HG03439 (cell line): ENCODE measurements around the gene TTC1.
"Not testable (repeated sequence)": the region's sequence is repeated elsewhere in the genome, so short reads cannot be mapped to it uniquely, and the experiment has no call there.

Experiments used
- ATAC-seq: cut with Tn5 transposase; IDR thresholded peaks from one replicate; pipeline ENCODE4 v1.9.1; 2021; ENCODE audit warnings: mild to moderate bottlenecking, moderate library complexity; ENCODE audit not compliant: unreplicated experiment

TTC1 gene

GRCh38 chr5:159993194-159993593, 15.7 kb upstream of the TTC1 start:
- ATAC-seq, result no peak

GRCh38 chr5:159995907-159996306, 13.0 kb upstream of the TTC1 start:
- no peak for ATAC-seq

GRCh38 chr5:160001457-160001856, 7.5 kb upstream of the TTC1 start:
- no peak for ATAC-seq

GRCh38 chr5:160007514-160007913, 1.4 kb upstream of the TTC1 start:
- ATAC-seq, result no peak

GRCh38 chr5:160008529-160008876, 436 bp upstream of the TTC1 start:
- ATAC-seq, result peak; percentile 10

- ATAC-seq, result peak; percentile 6
These were observed 651 bp downstream of the TTC1 start for GRCh38 chr5:160009591-160009989.

- ATAC-seq, result no peak
These were observed 2.5 kb downstream of the TTC1 start for GRCh38 chr5:160011471-160011870.

- not testable (repeated sequence) for ATAC-seq
These were observed 5.3 kb downstream of the TTC1 start for GRCh38 chr5:160014197-160014596.

DNA sequence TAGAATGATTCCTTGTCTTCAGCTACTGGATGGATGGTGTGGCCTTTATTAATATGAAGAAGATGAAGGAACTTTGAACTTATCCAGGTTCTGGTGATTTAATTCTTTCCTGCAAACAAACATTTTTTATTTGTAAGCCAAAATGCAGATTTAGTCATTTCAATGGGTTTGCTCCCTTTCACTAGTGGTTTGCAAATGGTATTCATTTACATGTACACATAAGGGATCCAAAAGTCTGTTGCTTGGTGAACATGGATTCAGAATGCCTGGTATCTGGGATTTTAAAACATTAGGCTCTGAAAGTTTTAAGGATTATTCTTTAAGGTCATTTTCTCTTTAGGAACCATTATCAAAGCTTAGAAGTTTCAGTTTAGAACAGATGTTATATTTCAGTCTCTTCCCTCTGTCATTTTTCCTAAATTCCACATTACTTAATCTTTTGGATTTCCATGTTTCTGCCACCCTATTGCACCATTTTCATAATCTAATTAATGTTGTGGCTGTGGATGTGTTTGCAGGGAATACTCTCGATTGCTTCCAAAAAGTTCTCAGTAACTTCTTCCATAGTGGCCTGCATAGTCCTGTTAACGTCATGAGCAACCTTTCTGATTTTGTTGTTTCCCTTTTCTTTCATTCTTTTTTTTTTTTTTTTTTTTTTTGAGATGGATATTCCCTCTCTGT, 10.1 kb downstream of the TTC1 start:
- no peak for ATAC-seq

GRCh38 chr5:160020266-160020770, 11.4 kb downstream of the TTC1 start:
- no peak for ATAC-seq

GRCh38 chr5:160020964-160021363, 12.0 kb downstream of the TTC1 start:
- no peak for ATAC-seq

DNA sequence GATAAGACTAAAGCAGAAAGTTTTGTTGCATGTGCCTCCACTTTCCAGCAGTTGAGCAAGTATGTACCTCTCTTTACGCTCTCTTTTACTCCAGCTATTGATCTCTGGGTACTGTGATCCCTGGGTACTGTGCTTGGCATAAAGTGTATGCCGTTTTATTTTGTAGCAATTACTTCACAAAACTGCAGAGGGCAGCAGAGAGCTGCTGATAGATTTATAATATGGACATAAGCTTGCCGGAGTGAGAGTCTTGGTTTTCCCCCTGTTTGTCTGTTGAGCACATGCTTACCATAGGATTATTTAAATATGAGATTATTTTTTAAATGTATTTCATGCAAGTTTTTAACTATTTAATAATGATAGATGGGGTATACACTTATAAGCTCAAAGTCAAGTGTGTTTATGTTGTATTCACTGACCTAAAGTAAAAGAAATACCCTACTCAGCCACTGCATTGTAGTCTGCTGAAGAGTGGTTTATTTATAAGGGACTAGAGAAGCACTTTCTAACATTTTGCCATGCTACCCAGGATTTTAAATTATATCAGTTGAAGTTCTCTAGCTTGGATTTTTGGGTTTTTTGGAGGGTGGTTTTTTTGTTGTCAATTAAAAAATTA, 13.0 kb downstream of the TTC1 start:
- peak; percentile 71 for ATAC-seq

GRCh38 chr5:160023007-160023907, 14.3 kb downstream of the TTC1 start:
- ATAC-seq, result no peak

- no peak for ATAC-seq
These were observed 15.1 kb downstream of the TTC1 start for GRCh38 chr5:160023908-160024630.

GRCh38 chr5:160029004-160029403, 20.1 kb downstream of the TTC1 start:
- no peak for ATAC-seq

DNA sequence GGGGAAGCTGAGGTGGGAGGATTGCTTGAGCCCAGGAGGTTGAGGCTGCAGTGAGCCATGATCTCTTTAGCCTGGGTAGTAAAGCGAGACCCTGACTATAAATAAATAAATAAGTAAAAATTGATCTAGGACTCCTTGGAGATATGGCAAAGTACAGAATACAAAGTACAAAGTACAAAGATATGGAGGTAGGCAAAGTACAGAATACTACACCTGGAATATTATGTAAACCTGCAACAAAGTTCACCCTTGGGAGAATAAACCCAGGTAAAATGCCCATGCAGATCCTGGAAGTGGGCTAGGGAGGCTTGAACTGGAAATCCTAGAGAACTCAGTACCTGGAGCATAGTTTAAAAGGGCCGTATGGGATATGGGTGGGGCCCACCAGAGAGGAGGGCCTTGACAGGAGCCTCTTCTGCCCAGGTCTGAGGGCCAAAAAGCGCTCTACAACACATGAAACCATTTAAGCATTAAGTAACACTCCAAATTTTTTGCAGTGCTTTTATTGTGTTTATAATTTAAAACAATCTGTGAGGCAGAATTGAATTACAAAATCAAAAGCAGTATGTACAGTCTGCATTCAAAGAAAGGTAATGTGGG, 20.7 kb downstream of the TTC1 start:
- ATAC-seq, result no peak

DNA sequence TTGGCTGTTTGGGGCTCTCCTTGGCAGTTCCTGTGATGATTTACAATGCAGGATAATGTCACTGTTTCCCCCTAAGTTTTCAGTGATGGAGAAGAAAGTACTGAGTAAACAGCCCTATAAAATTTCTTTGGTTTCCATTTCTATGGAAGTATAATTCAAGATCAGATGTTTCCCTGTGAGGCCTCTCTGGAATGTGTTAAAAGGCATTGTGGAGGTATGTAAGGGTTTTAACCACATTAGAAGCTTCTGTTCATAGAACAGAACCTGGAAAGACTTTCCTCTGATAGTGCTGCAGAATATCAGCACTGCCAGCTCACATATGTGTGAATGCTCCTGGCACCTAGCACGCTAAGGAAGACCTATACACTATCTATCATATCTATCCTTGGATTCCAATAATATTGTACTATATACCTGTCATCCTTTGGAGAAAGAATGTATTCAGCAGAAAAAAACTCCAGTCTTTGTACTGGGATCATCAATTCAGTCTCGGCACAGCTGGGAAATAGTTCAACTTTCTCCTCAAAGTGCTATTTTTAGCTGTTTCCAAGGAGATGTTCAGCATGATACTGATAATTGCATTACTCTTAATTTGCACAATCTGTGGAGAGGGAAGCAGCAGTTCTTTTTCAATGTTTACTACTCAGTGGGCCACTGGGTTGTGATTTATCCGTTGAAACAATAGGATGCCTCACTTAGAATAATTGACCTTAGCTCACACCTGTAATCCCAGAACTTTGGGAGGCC, 21.9 kb downstream of the TTC1 start:
- no peak for ATAC-seq

DNA sequence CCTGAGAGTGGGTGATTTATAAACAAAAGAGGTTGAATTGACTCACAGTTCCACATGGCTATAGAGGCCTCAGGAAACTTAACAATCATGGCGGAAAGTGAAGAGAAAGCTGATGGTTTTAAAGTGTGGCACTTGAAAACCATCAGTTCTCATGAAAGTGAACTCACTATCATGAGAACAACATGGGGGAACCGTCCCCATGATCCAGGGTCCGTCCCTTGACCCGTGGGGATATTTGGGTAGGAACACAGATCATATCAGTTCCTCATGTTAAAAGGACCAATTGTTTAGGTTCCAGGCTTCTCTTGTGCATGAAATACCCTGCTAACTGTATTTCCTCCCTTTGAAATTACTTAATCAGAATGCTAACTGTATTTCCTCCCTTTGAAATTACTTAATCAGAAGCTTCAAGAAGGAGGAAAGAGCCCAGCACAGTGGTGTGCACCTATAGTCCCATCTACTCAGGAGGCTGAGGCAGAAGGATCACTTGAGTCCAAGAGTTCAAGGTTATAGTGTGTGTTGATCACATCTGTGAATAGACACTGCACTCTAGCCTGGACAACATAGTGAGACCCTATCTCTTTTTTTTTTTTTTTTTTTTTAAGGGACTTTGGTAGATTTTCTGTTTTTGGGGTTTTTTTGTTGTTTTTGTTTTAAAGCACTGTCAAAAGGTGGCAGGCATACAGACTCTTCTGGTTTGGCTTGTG, 24.8 kb downstream of the TTC1 start:
- no peak for ATAC-seq

DNA sequence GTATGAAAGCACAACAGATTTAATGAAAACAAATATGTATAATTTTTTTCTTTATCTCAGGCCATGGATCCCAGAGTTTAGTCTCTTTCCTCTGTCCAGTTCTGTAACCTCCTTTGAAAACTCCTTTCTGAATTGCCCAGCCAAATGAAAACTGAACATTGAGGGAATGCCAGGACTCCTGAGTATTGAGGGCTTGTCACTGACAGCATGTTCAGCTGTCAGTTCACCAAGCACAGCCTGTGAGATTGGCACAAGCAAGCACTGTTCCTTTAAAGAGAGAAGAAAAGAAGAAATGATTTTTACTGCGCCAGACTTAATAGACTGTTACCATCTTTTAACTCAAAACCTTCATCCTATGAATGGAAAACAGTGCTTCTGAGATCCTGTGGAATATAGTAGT, 27.3 kb downstream of the TTC1 start:
- ATAC-seq, result no peak
